NCI-H446 (cell line): ENCODE measurements around the gene BANP.
"Not testable (repeated sequence)": the region's sequence is repeated elsewhere in the genome, so short reads cannot be mapped to it uniquely, and the experiment has no call there.

Source experiments
- DNase-seq, 2 experiments: peaks; one replicate each; lab custom pipeline; 2025; lab: John Stamatoyannopoulos, UW

The BANP gene

GRCh38 chr16:88086571-88087516 is 135.6 kb downstream of the BANP start:
- no peak for DNase-seq

DNA sequence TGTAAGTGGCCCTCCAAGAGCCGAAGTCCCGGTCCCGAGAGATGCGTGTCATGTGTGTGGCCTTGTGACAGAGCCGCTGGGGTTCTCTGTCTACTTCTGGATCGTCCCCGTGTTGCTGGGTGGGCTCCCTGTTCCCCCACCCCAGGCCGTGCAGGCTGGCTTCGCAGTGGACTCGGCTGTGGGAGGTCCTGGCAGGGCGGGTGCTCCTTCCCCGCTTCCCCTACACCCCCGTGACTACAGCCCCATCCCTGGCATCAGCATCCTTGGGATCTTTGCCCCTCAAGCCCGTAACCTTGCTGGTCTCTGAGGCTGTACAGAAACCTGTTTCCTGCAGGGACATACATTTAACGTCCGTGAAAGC is 136.3 kb downstream of the BANP start:
- DNase-seq = no peak

DNA sequence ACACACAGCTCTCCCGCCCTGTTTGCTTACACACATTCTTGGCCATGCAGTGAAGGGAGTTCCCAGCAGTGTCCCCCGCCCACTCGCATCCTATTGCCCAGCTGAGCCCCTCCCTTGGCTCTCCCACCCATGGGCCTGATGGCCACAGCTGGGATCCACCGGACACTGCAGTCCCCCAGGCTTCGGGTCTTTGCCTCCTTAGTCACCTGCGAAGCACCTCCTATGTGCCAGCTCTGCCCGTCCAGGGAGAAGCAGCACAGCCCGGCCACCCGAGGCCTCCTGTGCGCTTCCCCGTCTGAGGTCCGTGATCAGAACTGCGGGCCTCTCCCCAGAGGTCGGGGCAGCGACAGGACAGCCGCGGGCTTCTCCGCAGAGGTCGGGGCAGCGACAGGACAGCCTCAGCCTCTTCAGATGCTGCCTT is 136.9 kb downstream of the BANP start:
- DNase-seq = no peak

- DNase-seq = not testable (repeated sequence)
These were observed 137.4 kb downstream of the BANP start for GRCh38 chr16:88088611-88089010.

GRCh38 chr16:88089071-88089470 is 137.8 kb downstream of the BANP start:
- DNase-seq = not testable (repeated sequence)

GRCh38 chr16:88089632-88090376 is 138.6 kb downstream of the BANP start:
- DNase-seq = not testable (repeated sequence)

DNA sequence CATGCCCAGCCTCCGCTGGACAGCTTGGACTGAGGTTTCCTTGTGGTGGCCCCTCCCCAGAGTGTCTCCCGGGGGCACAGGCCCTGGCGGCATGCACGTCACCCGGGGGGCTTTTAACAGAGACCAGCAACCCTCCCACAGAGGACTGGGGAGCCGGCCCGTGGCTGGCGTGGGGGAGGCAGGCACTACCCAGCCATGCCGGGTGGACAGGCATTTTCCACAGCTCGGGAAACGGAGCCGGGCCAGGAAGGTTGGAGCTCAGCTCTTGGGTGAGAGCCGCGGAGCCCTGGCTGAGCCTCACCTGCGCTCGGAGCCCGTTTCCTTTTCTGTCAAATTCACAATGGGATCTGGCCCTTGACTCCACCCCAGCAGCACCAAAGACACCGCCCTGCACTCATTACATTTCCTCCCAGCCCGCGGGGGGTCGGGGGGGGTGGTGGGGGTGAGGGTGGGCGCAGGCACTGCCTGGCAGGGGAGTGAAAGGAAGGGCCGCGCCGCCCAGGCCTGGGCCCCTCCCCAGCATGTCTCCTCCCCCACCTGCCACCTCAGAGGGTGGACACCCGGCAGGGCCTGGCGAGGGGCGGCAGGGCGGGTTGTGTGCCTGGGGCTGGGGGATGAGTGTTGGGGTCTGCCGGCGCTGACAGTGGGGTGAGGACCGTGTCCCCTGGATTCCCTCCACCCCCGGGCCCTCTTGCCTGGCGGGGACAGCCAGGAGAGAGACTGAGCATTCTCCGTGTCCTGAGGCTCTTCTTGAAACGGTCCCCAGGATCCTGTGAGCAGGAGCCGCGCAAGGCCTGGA is 139.3 kb downstream of the BANP start:
- DNase-seq = not testable (repeated sequence)

GRCh38 chr16:88091221-88091971 is 140.2 kb downstream of the BANP start:
- not testable (repeated sequence) for DNase-seq

DNA sequence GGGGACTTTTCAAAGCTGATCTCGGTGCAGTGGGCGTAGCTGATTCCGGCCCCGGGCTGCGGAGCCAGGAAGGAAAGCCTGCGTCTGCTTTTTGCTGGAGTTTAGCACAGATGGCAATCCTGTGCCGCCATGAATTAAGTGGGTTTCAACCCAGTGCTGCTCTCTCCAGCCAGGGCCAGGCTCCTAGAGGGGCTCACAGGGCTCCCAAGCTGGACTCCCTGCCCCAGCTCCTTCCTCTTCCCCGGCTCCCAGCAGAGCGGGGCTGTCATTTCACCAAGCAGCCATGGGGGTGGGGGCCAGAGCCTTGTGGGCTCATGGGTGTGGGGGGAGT is 140.7 kb downstream of the BANP start:
- DNase-seq = not testable (repeated sequence)

DNA sequence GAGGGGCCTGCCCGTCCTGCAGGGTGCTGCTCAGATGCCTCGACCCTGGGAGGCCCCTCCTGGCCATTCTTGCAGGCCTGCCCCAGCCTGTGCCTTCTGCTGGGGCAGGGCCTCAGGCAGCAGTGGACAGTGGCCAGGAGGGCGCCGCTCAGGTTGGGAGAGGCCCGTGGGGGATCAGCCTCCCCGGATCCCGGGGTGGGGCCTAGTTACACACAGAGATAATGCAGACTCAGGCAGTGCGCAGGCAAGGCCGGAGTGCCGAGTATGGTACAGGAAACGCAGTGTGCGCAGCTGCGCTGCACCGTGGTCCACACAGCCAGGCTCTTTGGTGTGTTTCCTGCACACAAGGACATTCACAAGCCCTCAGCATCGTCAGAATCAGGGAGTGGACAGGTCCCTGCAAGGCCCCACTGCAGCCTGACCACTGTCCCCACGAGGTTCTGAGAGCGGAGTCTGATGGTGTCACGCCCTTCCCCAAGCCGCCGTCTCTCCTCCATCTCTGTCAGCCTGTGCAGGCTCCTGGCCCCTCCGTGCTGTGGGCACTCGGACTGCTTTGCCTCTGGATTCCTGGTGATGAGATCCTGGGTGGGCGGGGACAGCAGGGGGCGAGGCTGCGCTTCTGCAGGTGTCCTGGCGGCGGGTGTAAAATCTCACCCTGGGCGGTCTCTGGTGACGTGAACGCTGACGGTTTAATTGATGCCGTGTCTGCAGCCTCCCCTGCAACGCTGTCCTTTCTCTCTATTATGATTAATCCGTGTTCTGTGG is 141.7 kb downstream of the BANP start:
- DNase-seq = not testable (repeated sequence)

GRCh38 chr16:88093556-88094252 is 142.5 kb downstream of the BANP start:
- not testable (repeated sequence) for DNase-seq

DNA sequence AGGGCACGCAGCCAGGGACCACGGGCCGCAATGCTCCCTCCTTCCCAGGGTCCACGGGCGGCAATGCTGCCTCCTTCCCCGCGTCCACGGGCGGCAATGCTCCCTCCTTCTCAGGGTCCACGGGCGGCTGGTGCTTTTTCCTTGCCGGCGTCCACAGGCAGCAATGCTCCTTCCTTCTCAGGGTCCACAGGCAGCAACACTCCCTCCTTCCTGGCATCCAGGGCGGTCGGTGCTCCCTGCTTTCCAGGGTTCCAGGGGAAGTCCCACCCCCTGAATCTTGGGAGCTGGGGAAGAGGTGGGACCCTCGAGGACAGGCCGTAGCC is 143.0 kb downstream of the BANP start:
- not testable (repeated sequence) for DNase-seq

- not testable (repeated sequence) for DNase-seq
These were observed 143.7 kb downstream of the BANP start for GRCh38 chr16:88094900-88095299.

- DNase-seq = not testable (repeated sequence)
These were observed 145.4 kb downstream of the BANP start for GRCh38 chr16:88096659-88097058.

DNA sequence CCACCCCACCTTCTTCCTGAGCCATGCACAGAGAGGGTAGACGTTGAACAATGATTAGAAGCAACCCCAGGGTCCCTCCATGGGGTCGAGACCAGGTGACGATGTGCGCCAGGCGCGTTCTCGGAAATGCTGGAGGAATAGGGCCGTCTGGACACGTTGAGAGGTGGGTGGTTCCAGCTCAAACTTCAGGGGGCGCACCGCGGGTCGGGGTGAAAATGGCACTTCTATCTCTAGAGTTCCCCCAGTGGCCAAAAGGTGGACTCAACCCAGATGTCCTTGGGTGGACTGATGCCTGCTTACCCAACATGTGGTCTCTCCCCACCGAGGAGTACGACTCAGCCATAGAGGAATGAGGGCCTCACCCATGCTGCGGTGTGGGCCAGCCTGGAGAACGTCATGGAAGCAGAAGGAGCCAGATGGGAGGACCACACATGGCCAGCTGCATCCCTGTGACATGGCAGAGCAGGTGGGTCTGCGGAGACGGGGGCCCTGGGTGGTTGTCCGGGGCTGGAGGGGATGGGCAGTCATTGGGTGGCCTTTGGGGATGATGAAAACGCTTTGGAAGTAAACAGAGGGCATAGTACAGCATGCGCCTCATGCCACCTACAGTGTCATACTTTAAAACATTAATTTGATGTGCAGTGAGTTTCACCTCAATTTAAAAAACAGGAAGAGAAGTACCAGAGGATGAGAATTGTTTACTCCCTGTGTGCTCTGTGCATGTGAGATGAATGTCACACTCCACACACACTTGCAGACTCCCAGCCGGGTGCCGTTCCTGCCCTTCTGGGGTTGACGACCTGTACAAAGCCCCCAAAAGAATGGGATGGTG is 147.7 kb downstream of the BANP start:
- DNase-seq = not testable (repeated sequence)

GRCh38 chr16:88099563-88099890 is 148.3 kb downstream of the BANP start:
- DNase-seq = no peak

- not testable (repeated sequence) for DNase-seq
These were observed 148.7 kb downstream of the BANP start for GRCh38 chr16:88099956-88100355.

GRCh38 chr16:88100801-88101622 is 149.8 kb downstream of the BANP start:
- not testable (repeated sequence) for DNase-seq
